ENCODE data around the gene L3MBTL2.

The L3MBTL2 gene

DNA sequence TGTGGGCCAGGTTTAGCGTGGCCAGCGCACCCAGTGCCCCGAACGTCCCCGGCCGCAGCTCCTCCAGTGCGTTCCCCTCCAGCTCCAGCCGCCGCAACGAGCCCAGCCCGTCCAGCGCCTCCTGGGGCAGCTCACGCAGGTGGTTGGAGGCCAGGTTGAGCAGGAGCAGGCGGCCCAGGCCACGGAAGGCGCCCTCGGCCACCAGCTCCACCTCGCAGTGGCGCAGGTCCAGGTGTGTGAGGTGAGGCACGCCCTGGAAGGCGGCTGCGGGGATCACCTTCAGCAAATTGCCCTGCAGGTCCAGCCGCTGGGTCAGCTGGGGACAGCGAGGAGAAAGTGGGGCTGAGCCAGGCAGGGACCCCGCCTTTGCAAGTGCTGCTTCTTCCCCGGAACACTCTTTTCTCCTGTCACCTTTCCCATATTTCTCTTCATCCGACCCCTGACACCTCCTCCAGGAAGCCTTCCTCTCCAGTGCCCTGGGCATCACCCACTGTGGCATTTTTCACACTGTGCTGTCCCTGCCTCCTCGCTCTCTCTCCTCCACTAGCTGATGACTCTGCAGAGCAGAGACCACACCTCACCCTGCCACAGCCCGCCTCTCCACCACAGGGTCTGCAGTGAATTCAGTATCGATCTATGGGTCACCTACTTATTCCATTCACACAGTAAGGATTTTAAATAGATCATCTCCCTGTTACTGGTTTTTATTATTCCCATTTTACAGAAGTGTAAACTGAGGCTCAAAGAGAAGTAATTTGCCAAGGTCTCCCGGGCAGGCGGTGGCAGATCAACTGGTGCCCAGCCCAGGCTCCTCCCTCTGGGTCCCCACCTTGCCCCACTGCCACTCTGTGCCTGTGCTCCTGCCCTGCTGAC lies 33.7 kb downstream of the L3MBTL2 start:
- TF ChIP-seq ZBTB7A (IDR thresholded peaks at IDR 0.05; ENCODE audit: low read depth): no peak

DNA sequence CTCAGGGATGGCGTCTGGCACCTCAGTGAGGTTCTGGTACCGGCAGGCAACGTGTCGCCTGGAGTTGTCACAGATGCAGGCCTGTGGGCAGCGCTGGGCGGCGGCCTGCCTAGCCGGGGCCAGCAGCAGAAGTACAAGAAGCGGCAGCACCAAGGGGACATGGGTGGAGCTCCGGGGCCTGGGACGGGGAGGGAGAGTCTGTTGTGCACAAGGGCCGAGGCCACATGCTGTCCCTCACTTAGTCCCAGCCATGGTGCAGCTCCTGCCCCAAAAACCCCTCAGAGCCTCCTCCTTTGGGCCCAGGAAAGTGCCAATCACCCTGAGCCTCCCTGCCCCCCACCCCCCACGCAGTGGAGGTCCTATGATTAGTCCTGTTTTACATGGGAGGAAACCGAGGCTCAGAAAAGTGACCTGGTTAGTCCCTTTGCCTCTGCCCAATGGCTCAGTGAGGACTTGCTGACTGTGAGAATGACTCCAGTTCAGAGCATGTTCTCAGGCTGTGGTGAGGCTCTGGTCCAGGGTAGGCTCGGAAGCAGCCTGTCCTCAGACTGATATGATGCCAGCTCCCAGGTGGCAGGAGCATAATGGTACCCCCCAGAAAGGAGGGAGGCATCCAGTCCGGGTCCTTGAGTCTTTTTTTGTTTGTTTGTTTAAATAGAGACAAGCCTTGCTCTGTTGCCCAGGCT lies 34.5 kb downstream of the L3MBTL2 start:
- TF ChIP-seq TEAD4 (IDR thresholded peaks at IDR 0.05) (no peak), TAF1 (IDR thresholded peaks at IDR 0.05; ENCODE audit: low read depth) (no peak), EGR1 (IDR thresholded peaks at IDR 0.05) (no peak), RAD21 (IDR thresholded peaks at IDR 0.05; ENCODE audit: low read depth) (no peak), NFIC (IDR thresholded peaks at IDR 0.05) (no peak), YY1 (IDR thresholded peaks at IDR 0.05; ENCODE audit: low read depth) (no peak), CREB1 (IDR thresholded peaks at IDR 0.05; ENCODE audit: low read depth) (no peak), EP300 (IDR thresholded peaks at IDR 0.05; ENCODE audit: borderline replicate concordance) (no peak)
- TF ChIP-seq, protein P1, sequence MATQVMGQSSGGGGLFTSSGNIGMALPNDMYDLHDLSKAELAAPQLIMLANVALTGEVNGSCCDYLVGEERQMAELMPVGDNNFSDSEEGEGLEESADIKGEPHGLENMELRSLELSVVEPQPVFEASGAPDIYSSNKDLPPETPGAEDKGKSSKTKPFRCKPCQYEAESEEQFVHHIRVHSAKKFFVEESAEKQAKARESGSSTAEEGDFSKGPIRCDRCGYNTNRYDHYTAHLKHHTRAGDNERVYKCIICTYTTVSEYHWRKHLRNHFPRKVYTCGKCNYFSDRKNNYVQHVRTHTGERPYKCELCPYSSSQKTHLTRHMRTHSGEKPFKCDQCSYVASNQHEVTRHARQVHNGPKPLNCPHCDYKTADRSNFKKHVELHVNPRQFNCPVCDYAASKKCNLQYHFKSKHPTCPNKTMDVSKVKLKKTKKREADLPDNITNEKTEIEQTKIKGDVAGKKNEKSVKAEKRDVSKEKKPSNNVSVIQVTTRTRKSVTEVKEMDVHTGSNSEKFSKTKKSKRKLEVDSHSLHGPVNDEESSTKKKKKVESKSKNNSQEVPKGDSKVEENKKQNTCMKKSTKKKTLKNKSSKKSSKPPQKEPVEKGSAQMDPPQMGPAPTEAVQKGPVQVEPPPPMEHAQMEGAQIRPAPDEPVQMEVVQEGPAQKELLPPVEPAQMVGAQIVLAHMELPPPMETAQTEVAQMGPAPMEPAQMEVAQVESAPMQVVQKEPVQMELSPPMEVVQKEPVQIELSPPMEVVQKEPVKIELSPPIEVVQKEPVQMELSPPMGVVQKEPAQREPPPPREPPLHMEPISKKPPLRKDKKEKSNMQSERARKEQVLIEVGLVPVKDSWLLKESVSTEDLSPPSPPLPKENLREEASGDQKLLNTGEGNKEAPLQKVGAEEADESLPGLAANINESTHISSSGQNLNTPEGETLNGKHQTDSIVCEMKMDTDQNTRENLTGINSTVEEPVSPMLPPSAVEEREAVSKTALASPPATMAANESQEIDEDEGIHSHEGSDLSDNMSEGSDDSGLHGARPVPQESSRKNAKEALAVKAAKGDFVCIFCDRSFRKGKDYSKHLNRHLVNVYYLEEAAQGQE (IDR thresholded peaks at IDR 0.05; ENCODE audit: low read depth): no peak
- TF ChIP-seq, protein P2, sequence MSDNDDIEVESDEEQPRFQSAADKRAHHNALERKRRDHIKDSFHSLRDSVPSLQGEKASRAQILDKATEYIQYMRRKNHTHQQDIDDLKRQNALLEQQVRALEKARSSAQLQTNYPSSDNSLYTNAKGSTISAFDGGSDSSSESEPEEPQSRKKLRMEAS (IDR thresholded peaks at IDR 0.05): no peak

DNA sequence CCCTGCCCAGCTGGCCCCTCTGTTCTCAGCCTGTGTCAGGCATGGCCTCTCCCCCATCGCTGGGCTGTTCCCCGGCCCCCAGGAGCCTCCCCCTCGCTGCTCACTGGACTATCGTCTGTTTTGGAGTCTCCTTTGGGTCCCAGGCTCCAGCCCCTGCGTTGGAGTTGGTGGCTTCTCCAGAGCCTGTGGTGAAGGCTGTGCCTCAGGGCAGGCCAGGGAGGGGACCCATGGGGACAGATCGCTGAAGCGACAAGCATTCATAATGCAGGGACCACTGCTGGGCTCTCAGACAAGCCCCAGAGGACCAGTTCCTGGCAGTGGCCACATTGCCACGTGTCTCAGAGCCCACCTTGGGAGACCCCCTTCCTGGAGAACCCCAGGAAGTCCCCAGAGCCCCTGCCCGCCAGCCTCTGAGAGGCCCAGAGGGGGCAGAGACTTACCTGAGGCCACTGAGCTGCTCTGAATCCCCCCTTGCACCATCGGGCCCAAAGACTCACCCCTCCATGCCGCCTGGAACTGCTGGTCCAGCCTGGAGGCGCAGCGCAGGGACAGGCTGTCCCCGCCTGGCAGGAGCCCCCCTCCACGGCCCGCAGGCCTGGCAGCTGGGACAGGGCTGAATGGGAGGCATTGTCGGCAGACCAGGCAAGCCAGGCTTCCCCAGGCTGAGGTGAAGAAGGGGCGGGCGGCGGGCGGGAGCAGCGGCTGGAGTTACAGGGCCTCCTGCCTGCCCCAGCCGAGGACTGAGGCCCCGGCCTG lies 35.4 kb downstream of the L3MBTL2 start, which contains the start of gene CHADL:
TSS of gene CHADL (minus strand) at position 555 of the 756 bp plus-strand sequence. CDS start at position 505, 50 bp downstream.
- no peak for TF ChIP-seq EP300 (IDR thresholded peaks at IDR 0.05; ENCODE audit: borderline replicate concordance)
- no peak for TF ChIP-seq ZBTB7A (IDR thresholded peaks at IDR 0.05; ENCODE audit: low read depth)
- TF ChIP-seq TEAD4 (IDR thresholded peaks at IDR 0.05): no peak
- TF ChIP-seq RAD21 (IDR thresholded peaks at IDR 0.05; ENCODE audit: low read depth): no peak
- no peak for TF ChIP-seq FOXM1 (IDR thresholded peaks at IDR 0.05; ENCODE audit: borderline replicate concordance, low read depth)
- TF ChIP-seq USF1 (IDR thresholded peaks at IDR 0.05): no peak
- no peak for TF ChIP-seq EGR1 (IDR thresholded peaks at IDR 0.05)
- TF ChIP-seq, protein P1 (IDR thresholded peaks at IDR 0.05; ENCODE audit: low read depth): no peak
- no peak for TF ChIP-seq NFIC (IDR thresholded peaks at IDR 0.05)
- TF ChIP-seq CREB1 (IDR thresholded peaks at IDR 0.05; ENCODE audit: low read depth): no peak
- TF ChIP-seq YY1 (IDR thresholded peaks at IDR 0.05; ENCODE audit: low read depth): no peak
- TF ChIP-seq TCF12 (IDR thresholded peaks at IDR 0.05; ENCODE audit: low read depth): no peak
- TF ChIP-seq, protein P2 (IDR thresholded peaks at IDR 0.05): no peak
- no peak for TF ChIP-seq TAF1 (IDR thresholded peaks at IDR 0.05; ENCODE audit: low read depth)
- TF ChIP-seq CEBPB (IDR thresholded peaks at IDR 0.05): no peak

DNA sequence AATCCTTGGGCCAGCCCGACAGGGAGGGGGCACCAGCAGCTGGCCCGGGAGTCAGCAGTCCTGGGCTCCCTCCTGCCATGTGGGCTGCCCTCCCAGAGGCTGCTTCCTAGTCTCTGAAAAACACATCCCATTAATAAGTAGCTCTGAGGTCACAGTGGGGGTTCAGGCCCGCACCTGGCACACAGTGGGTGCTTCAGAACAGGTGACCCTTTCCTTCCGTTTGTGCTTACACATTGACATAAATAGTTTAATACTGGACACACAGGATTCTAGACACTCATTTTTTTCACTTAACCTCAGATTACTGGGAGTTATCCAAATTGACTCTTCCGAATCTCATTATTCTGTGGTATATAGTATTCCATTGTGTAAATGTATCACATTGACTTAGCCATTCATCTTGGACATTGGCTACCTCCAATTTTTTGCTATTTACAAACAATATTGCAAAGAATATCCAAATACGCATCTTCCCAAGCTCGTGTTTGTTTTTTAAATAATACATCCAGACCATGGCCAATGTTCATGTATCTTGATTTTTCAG lies 36.1 kb downstream of the L3MBTL2 start:
- TF ChIP-seq USF1 (IDR thresholded peaks at IDR 0.05): no peak
- no peak for TF ChIP-seq ZBTB7A (IDR thresholded peaks at IDR 0.05; ENCODE audit: low read depth)
- TF ChIP-seq EGR1 (IDR thresholded peaks at IDR 0.05): no peak
- TF ChIP-seq RAD21 (IDR thresholded peaks at IDR 0.05; ENCODE audit: low read depth): no peak
- TF ChIP-seq, protein P2 (IDR thresholded peaks at IDR 0.05): no peak
- no peak for TF ChIP-seq TAF1 (IDR thresholded peaks at IDR 0.05; ENCODE audit: low read depth)
- TF ChIP-seq FOXM1 (IDR thresholded peaks at IDR 0.05; ENCODE audit: borderline replicate concordance, low read depth): no peak
- TF ChIP-seq NFIC (IDR thresholded peaks at IDR 0.05): no peak
- TF ChIP-seq YY1 (IDR thresholded peaks at IDR 0.05; ENCODE audit: low read depth): no peak
- no peak for TF ChIP-seq CREB1 (IDR thresholded peaks at IDR 0.05; ENCODE audit: low read depth)
- no peak for TF ChIP-seq TEAD4 (IDR thresholded peaks at IDR 0.05)
- no peak for TF ChIP-seq TCF12 (IDR thresholded peaks at IDR 0.05; ENCODE audit: low read depth)
- no peak for TF ChIP-seq CEBPB (IDR thresholded peaks at IDR 0.05)
- no peak for TF ChIP-seq EP300 (IDR thresholded peaks at IDR 0.05; ENCODE audit: borderline replicate concordance)
